ENCODE measurements around the gene ZNF213. TPM values are rescaled to one million over a fixed set of nuclear protein-coding genes. Genes with fewer than 3 reads are reported as not detected.

Gene ZNF213
- total RNA-seq, 2 donors from 2014 or later: 7.3 to 7.9 TPM

DNA sequence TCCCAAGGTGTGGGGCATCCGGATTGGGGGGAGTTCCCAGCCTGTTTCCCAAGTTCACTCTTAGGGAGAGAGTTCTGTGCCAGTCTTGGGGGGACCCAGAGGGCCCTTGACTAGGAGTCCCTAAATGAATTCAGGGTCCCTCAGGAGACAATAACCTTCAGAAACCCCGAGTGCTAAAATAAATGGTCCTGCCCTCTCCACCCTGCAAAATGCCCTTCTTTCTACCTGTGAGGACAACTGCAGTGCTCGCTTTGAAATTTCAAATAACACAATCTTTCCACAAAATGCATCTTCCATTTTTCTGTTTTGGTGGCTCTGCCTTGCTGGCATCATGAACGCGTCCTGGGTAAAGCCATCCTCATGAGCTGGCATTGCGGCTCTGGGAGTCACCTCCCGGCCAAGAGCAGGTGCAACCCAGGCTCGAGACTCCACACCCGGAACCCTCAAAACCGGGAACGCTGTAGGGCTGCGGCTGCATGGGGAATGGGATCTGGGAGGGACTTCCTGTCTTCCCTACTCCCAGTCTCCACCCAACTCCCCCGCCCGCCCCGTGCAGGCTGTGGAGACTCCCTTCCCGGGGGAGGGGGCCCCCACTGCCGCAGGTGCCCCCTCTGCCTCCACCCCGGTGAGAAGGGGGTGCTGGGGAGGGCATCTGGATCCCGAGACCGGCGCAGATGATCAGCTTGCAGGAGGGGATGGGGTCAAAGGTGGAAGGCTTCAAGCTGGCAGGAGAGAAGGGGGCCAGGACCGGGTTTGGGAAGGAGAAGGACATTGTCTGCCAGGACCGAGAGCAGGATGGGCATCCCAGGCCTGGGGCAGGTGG is 22.6 kb upstream of the ZNF213 start, which contains the start of gene ZNF205:
ZNF205 (plus strand) TSS at position 529 of the 823 bp plus-strand sequence. CDS start 845 bp downstream, outside the sequence.
- TF ChIP-seq, protein P1, sequence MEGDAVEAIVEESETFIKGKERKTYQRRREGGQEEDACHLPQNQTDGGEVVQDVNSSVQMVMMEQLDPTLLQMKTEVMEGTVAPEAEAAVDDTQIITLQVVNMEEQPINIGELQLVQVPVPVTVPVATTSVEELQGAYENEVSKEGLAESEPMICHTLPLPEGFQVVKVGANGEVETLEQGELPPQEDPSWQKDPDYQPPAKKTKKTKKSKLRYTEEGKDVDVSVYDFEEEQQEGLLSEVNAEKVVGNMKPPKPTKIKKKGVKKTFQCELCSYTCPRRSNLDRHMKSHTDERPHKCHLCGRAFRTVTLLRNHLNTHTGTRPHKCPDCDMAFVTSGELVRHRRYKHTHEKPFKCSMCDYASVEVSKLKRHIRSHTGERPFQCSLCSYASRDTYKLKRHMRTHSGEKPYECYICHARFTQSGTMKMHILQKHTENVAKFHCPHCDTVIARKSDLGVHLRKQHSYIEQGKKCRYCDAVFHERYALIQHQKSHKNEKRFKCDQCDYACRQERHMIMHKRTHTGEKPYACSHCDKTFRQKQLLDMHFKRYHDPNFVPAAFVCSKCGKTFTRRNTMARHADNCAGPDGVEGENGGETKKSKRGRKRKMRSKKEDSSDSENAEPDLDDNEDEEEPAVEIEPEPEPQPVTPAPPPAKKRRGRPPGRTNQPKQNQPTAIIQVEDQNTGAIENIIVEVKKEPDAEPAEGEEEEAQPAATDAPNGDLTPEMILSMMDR (IDR thresholded peaks at IDR 0.05): peak in 1 of 2 donors; percentile 14
- no peaks in the 10 kb centered on the region for H3K27me3 ChIP-seq
- peak within 1 kb of the TSS; percentile 52 to 71 for H3K27ac ChIP-seq
- no peaks in the 10 kb centered on the region for H3K9me3 ChIP-seq
- H3K36me3 ChIP-seq: peaks cover 12% of the 10 kb centered on the region
- peak within 1 kb of the TSS; percentile 67 to 75 for H3K4me3 ChIP-seq
- peaks cover 0 to 26% of the 10 kb centered on the region in 2 donors for H3K4me1 ChIP-seq
- DNase-seq (ENCODE audit: low spot score): peak; percentile 74

GRCh38 chr16:3112881-3113574 is 21.8 kb upstream of the ZNF213 start:
- Histone ChIP-seq H3K4me1 (peaks cover 0 to 25% of the 10 kb centered on the region in 2 donors), H3K4me3 (peak overlapping the region; percentile 67 to 75), H3K36me3 (peaks cover 13% of the 10 kb centered on the region), H3K27me3 (no peaks in the 10 kb centered on the region), H3K27ac (peak overlapping the region; percentile 52 to 71), H3K9me3 (no peaks in the 10 kb centered on the region)
- TF ChIP-seq, protein P1 (IDR thresholded peaks at IDR 0.05): no peak
- DNase-seq (ENCODE audit: low spot score): no peak

GRCh38 chr16:3113765-3114479 is 20.9 kb upstream of the ZNF213 start:
- Histone ChIP-seq H3K4me1 (peaks cover 0 to 25% of the 10 kb centered on the region in 2 donors), H3K4me3 (peak overlapping the region in 1 of 2 donors; percentile 75), H3K27ac (peak overlapping the region in 1 of 2 donors; percentile 7), H3K9me3 (no peaks in the 10 kb centered on the region), H3K27me3 (no peaks in the 10 kb centered on the region), H3K36me3 (peaks cover 22% of the 10 kb centered on the region)
- no peak for DNase-seq (ENCODE audit: low spot score)
- TF ChIP-seq, protein P1 (IDR thresholded peaks at IDR 0.05): no peak

- TF ChIP-seq, protein P1 (IDR thresholded peaks at IDR 0.05): no peak
- H3K4me1 ChIP-seq: peaks cover 0 to 25% of the 10 kb centered on the region in 2 donors
- DNase-seq (ENCODE audit: low spot score): no peak
- no peaks in the 10 kb centered on the region for H3K9me3 ChIP-seq
- no peak overlapping the region for H3K27ac ChIP-seq
- no peaks in the 10 kb centered on the region for H3K27me3 ChIP-seq
- no peak overlapping the region for H3K4me3 ChIP-seq
- peaks cover 32% of the 10 kb centered on the region for H3K36me3 ChIP-seq
Measured at GRCh38 chr16:3115003-3115402, 19.8 kb upstream of the ZNF213 start.

GRCh38 chr16:3115561-3115960 is 19.3 kb upstream of the ZNF213 start:
- Histone ChIP-seq H3K9me3 (no peaks in the 10 kb centered on the region), H3K4me3 (no peak overlapping the region), H3K36me3 (peaks cover 37% of the 10 kb centered on the region), H3K4me1 (peaks cover 0 to 25% of the 10 kb centered on the region in 2 donors), H3K27me3 (no peaks in the 10 kb centered on the region), H3K27ac (no peak overlapping the region)
- TF ChIP-seq, protein P1 (IDR thresholded peaks at IDR 0.05): no peak
- DNase-seq (ENCODE audit: low spot score): no peak

Data from right atrium auricular region (tissue), 2 donors.